Nephron progenitor cell (in vitro differentiated cells): ENCODE data around the gene NAXD.

Experiments
- DNase-seq: peaks from one replicate; pipeline ENCODE4 v3.0.0; 2021
- H3K27ac Mint-ChIP-seq: 2 replicates; pipeline ENCODE4 v1.8.0; 2021; ENCODE audit warnings: mild to moderate bottlenecking, moderate library complexity, mixed read lengths
- H3K27me3 Mint-ChIP-seq: 2 replicates; pipeline ENCODE4 v1.8.0; 2021; ENCODE audit warnings: mild to moderate bottlenecking, low read depth, mixed read lengths; ENCODE audit not compliant: poor library complexity
- H3K36me3 Mint-ChIP-seq: 2 replicates; pipeline ENCODE4 v1.8.0; 2021; ENCODE audit warnings: low read depth, mixed read lengths
- H3K4me1 Mint-ChIP-seq: 2 replicates; pipeline ENCODE4 v1.8.0; 2021; ENCODE audit warnings: mixed read lengths
- H3K4me3 Mint-ChIP-seq: 2 replicates; pipeline ENCODE4 v1.8.0; 2021; ENCODE audit warnings: mild to moderate bottlenecking, moderate library complexity, mixed read lengths
- H3K9me3 Mint-ChIP-seq: 2 replicates; pipeline ENCODE4 v1.8.0; 2021; ENCODE audit warnings: mild to moderate bottlenecking, moderate library complexity, mixed read lengths
- CTCF ChIP-seq: fragments of 200-600 bp; sonication (generic); IDR thresholded peaks from 2 replicates; pipeline ENCODE4 v1.5.0; 2021; ENCODE audit warnings: antibody characterized with exemption

Gene NAXD

GRCh38 chr13:110638257-110638656 is 22.9 kb downstream of the NAXD start:
- no peaks in the 10 kb centered on the region for H3K9me3 Mint-ChIP-seq
- H3K4me3 Mint-ChIP-seq = no peak overlapping the region
- peak overlapping the region; percentile 95 for H3K27ac Mint-ChIP-seq
- H3K36me3 Mint-ChIP-seq = peaks cover 65% of the 10 kb centered on the region
- H3K27me3 Mint-ChIP-seq = no peaks in the 10 kb centered on the region
- H3K4me1 Mint-ChIP-seq = peaks cover 45% of the 10 kb centered on the region
- TF ChIP-seq CTCF = no peak
- DNase-seq = no peak

- Mint-ChIP-seq H3K4me3 (no peak overlapping the region), H3K4me1 (peaks cover 46% of the 10 kb centered on the region), H3K9me3 (no peaks in the 10 kb centered on the region), H3K27ac (peak overlapping the region; percentile 95), H3K36me3 (peaks cover 57% of the 10 kb centered on the region), H3K27me3 (no peaks in the 10 kb centered on the region)
- TF ChIP-seq CTCF = no peak
- no peak for DNase-seq
These were observed 23.8 kb downstream of the NAXD start for GRCh38 chr13:110638814-110639806.

- H3K9me3 Mint-ChIP-seq = no peaks in the 10 kb centered on the region
- H3K4me3 Mint-ChIP-seq = no peak overlapping the region
- no peak for DNase-seq
- no peak for TF ChIP-seq CTCF
- peak overlapping the region; percentile 93 for H3K27ac Mint-ChIP-seq
- peaks cover 49% of the 10 kb centered on the region for H3K36me3 Mint-ChIP-seq
- H3K27me3 Mint-ChIP-seq = no peaks in the 10 kb centered on the region
- H3K4me1 Mint-ChIP-seq = peaks cover 51% of the 10 kb centered on the region
These were observed 24.6 kb downstream of the NAXD start for GRCh38 chr13:110639935-110640334.

- peak; percentile 50 for DNase-seq
- Mint-ChIP-seq H3K36me3 (peaks cover 44% of the 10 kb centered on the region), H3K4me3 (no peak overlapping the region), H3K27ac (peak overlapping the region; percentile 93), H3K27me3 (no peaks in the 10 kb centered on the region), H3K9me3 (no peaks in the 10 kb centered on the region), H3K4me1 (peaks cover 51% of the 10 kb centered on the region)
- TF ChIP-seq CTCF = no peak
These were observed 25.3 kb downstream of the NAXD start for GRCh38 chr13:110640591-110641029.

GRCh38 chr13:110641055-110642015 is 26.0 kb downstream of the NAXD start:
- H3K27ac Mint-ChIP-seq = peak overlapping the region; percentile 93
- H3K4me1 Mint-ChIP-seq = peaks cover 51% of the 10 kb centered on the region
- no peak for TF ChIP-seq CTCF
- H3K27me3 Mint-ChIP-seq = no peaks in the 10 kb centered on the region
- H3K9me3 Mint-ChIP-seq = no peaks in the 10 kb centered on the region
- no peak for DNase-seq
- H3K36me3 Mint-ChIP-seq = peaks cover 38% of the 10 kb centered on the region
- H3K4me3 Mint-ChIP-seq = no peak overlapping the region
